ENCODE data around the gene NXPE3. TPM values are rescaled to one million over a fixed set of nuclear protein-coding genes. Genes with fewer than 3 reads are reported as not detected.

The NXPE3 gene
- total RNA-seq, 4 donors from 2014 or later = 2.2 to 5.8 (median 3.6) TPM

GRCh38 chr3:101854608-101855304 lies 75.7 kb downstream of the NXPE3 start:
- no peak for TF ChIP-seq POLR2AphosphoS5 (IDR thresholded peaks at IDR 0.05)
- no peak for TF ChIP-seq EP300 (IDR thresholded peaks at IDR 0.05)
- no peak for TF ChIP-seq POLR2A (IDR thresholded peaks at IDR 0.05)
- TF ChIP-seq, protein P1, sequence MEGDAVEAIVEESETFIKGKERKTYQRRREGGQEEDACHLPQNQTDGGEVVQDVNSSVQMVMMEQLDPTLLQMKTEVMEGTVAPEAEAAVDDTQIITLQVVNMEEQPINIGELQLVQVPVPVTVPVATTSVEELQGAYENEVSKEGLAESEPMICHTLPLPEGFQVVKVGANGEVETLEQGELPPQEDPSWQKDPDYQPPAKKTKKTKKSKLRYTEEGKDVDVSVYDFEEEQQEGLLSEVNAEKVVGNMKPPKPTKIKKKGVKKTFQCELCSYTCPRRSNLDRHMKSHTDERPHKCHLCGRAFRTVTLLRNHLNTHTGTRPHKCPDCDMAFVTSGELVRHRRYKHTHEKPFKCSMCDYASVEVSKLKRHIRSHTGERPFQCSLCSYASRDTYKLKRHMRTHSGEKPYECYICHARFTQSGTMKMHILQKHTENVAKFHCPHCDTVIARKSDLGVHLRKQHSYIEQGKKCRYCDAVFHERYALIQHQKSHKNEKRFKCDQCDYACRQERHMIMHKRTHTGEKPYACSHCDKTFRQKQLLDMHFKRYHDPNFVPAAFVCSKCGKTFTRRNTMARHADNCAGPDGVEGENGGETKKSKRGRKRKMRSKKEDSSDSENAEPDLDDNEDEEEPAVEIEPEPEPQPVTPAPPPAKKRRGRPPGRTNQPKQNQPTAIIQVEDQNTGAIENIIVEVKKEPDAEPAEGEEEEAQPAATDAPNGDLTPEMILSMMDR (IDR thresholded peaks at IDR 0.05) = no peak
- Histone ChIP-seq H3K27ac (no peak overlapping the region), H3K9me3 (no peaks in the 10 kb centered on the region), H3K27me3 (no peaks in the 10 kb centered on the region), H3K4me1 (peaks cover 65% of the 10 kb centered on the region), H3K36me3 (peaks cover 79% of the 10 kb centered on the region), H3K4me3 (no peak overlapping the region)
- no peak for DNase-seq (ENCODE audit: low spot score in 2 of 2)
- WGBS = 81% methylated on average over 2 of the region's 2 CpGs

- H3K4me1 ChIP-seq = peaks cover 60% of the 10 kb centered on the region
- H3K27me3 ChIP-seq = no peaks in the 10 kb centered on the region
- TF ChIP-seq, protein P1 (IDR thresholded peaks at IDR 0.05) = no peak
- TF ChIP-seq EP300 (IDR thresholded peaks at IDR 0.05) (no peak), POLR2A (IDR thresholded peaks at IDR 0.05) (no peak), POLR2AphosphoS5 (IDR thresholded peaks at IDR 0.05) (no peak)
- H3K36me3 ChIP-seq = peaks cover 97% of the 10 kb centered on the region
- WGBS = 79% methylated on average over 8 of the region's 8 CpGs
- no peaks in the 10 kb centered on the region for H3K9me3 ChIP-seq
- no peak for DNase-seq (ENCODE audit: low spot score in 2 of 2)
- H3K27ac ChIP-seq = no peak overlapping the region
- H3K4me3 ChIP-seq = no peak overlapping the region
Observed at GRCh38 chr3:101857301-101857741, 78.3 kb downstream of the NXPE3 start.

- no peak overlapping the region for H3K4me3 ChIP-seq
- peaks cover 92% of the 10 kb centered on the region for H3K36me3 ChIP-seq
- DNase-seq (ENCODE audit: low spot score in 2 of 2) = no peak
- WGBS = 65% methylated on average over 4 of the region's 4 CpGs
- H3K4me1 ChIP-seq = peaks cover 48% of the 10 kb centered on the region
- H3K9me3 ChIP-seq = no peaks in the 10 kb centered on the region
- H3K27ac ChIP-seq = no peak overlapping the region
- no peaks in the 10 kb centered on the region for H3K27me3 ChIP-seq
- TF ChIP-seq POLR2A (IDR thresholded peaks at IDR 0.05) = no peak
- TF ChIP-seq, protein P1 (IDR thresholded peaks at IDR 0.05) = no peak
- no peak for TF ChIP-seq EP300 (IDR thresholded peaks at IDR 0.05)
- no peak for TF ChIP-seq POLR2AphosphoS5 (IDR thresholded peaks at IDR 0.05)
Observed at GRCh38 chr3:101858464-101859030, 79.5 kb downstream of the NXPE3 start.

DNA sequence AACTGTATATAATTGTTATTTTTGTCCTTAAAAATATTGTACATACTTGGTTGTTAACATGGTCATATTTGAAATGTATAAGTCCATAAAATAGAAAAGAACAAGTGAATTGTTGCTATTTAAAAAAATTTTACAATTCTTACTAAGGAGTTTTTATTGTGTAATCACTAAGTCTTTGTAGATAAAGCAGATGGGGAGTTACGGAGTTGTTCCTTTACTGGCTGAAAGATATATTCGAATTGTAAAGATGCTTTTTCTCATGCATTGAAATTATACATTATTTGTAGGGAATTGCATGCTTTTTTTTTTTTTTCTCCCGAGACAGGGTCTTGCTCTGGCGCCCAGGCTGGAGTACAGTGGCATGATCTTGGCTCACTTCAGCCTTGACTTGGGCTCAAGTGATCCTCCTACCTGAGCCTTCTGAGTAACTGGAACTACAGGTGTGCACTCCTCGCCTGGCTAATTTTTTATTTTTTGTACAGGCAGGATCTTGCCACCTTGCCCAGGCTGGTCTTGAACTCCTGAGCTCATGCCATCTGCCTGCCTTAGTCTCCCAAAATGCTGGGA lies 81.0 kb downstream of the NXPE3 start:
- Histone ChIP-seq H3K36me3 (peaks cover 78% of the 10 kb centered on the region), H3K9me3 (no peaks in the 10 kb centered on the region), H3K27me3 (no peaks in the 10 kb centered on the region), H3K4me3 (no peak overlapping the region), H3K27ac (no peak overlapping the region), H3K4me1 (peaks cover 36% of the 10 kb centered on the region)
- no peak for TF ChIP-seq EP300 (IDR thresholded peaks at IDR 0.05)
- TF ChIP-seq POLR2AphosphoS5 (IDR thresholded peaks at IDR 0.05) = no peak
- no peak for TF ChIP-seq POLR2A (IDR thresholded peaks at IDR 0.05)
- TF ChIP-seq, protein P1 (IDR thresholded peaks at IDR 0.05) = no peak
- 89% methylated on average over 5 of the region's 5 CpGs for WGBS
- DNase-seq (ENCODE audit: low spot score in 2 of 2) = no peak

DNA sequence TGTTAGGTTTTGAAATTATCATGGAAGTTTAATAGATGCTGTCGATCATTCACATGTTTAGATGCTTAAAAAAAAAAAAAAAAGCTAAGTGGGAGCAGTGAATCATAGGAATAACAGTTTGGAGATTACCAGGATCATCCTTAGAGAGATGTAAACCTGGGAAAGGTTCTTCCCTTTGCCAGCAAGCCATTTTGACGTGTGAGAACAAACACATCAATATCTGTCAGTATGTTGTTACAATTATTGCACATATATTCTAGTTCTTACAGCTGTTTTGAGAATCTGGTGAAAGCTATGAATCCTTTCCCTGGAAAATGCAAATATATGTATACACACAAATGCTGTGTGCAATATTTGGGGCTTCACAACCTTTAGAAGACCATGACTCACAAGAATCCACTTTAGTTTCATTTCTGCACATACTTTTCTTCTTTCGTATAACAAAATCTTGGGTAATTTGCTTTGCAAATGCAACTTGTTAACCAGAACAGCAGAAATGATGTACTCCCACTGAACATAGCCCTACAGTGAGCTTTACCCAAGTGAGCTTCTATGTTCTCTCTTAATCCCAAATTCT lies 82.3 kb downstream of the NXPE3 start:
- no peak for DNase-seq (ENCODE audit: low spot score in 2 of 2)
- Histone ChIP-seq H3K4me3 (no peak overlapping the region), H3K36me3 (peaks cover 65% of the 10 kb centered on the region), H3K27me3 (no peaks in the 10 kb centered on the region), H3K4me1 (peaks cover 27% of the 10 kb centered on the region), H3K27ac (no peak overlapping the region), H3K9me3 (no peaks in the 10 kb centered on the region)
- WGBS = 73% methylated on average over 3 of the region's 3 CpGs
- TF ChIP-seq, protein P1 (IDR thresholded peaks at IDR 0.05) = no peak
- TF ChIP-seq POLR2A (IDR thresholded peaks at IDR 0.05) (no peak), EP300 (IDR thresholded peaks at IDR 0.05) (no peak), POLR2AphosphoS5 (IDR thresholded peaks at IDR 0.05) (no peak)
